ENCODE measurements around the gene TIMM13.

TIMM13 gene

GRCh38 chr19:2380567-2380966, 46.8 kb downstream of the TIMM13 start:
- DNase-seq = no peak

- no peak for DNase-seq
Observed at GRCh38 chr19:2376784-2377519, 50.4 kb downstream of the TIMM13 start.
